Measurements from ENCODE around the gene DICER1.

The DICER1 gene

DNA sequence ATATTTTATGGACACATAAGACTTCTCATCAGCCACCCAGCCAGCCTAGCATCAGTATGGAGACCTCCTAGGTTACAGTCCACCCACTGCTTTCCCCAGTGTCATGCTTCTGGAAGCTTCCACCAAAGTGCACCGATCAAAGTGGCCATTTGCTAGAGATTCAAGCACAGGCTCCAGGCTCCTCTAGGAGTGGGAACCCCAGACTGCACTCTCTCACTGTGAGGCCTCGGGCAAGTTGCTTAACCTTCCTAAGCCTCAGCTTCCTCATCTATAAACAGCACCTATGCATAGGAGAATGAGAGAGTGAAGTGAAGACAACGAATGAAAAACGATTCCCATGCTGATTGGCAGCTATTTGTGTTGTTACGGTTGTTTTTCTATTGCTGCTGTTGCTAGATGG, 94.4 kb downstream of the DICER1 start:
- TF ChIP-seq PAX5 (IDR thresholded peaks at IDR 0.05; ENCODE audit: insufficient read depth, low read length, severe bottlenecking) (no peak), POLR2A (IDR thresholded peaks at IDR 0.05; ENCODE audit: low read depth, low read length) (no peak), POLR2AphosphoS5 (IDR thresholded peaks at IDR 0.05; ENCODE audit: low read depth, low read length) (no peak), TAF1 (IDR thresholded peaks at IDR 0.05; ENCODE audit: low read depth, low read length) (no peak), POU2F2 (IDR thresholded peaks at IDR 0.05; ENCODE audit: low read depth, low read length) (no peak), SPI1 (IDR thresholded peaks at IDR 0.05; ENCODE audit: low read depth, low read length) (no peak)
- no peak for FAIRE-seq
- DNase-seq (ENCODE audit: insufficient read length, low spot score): no peak

DNA sequence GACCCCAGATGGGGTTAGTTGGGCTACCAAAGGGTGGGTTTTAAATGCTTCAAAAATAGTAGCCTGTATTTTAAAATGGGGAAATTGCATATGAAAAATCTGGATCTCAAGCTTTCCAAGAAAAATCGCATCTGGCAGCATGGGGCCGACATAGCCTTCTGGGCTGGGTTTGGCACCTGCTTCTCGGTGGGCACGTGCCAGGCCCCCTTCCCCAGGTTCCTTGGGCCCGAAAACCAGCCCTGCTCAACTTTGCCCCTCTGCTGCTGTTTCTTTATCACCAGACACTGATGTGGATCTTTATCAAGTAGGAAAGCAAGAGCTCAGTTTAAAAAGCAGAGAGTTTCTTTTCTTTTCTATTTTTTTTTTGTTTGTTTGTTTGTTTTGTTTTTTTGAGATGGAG, 95.1 kb downstream of the DICER1 start:
- no peak for TF ChIP-seq TAF1 (IDR thresholded peaks at IDR 0.05; ENCODE audit: low read depth, low read length)
- no peak for TF ChIP-seq PAX5 (IDR thresholded peaks at IDR 0.05; ENCODE audit: insufficient read depth, low read length, severe bottlenecking)
- TF ChIP-seq SPI1 (IDR thresholded peaks at IDR 0.05; ENCODE audit: low read depth, low read length): no peak
- no peak for TF ChIP-seq POLR2AphosphoS5 (IDR thresholded peaks at IDR 0.05; ENCODE audit: low read depth, low read length)
- TF ChIP-seq POU2F2 (IDR thresholded peaks at IDR 0.05; ENCODE audit: low read depth, low read length): no peak
- no peak for TF ChIP-seq POLR2A (IDR thresholded peaks at IDR 0.05; ENCODE audit: low read depth, low read length)
- no peak for FAIRE-seq
- no peak for DNase-seq (ENCODE audit: insufficient read length, low spot score)

DNA sequence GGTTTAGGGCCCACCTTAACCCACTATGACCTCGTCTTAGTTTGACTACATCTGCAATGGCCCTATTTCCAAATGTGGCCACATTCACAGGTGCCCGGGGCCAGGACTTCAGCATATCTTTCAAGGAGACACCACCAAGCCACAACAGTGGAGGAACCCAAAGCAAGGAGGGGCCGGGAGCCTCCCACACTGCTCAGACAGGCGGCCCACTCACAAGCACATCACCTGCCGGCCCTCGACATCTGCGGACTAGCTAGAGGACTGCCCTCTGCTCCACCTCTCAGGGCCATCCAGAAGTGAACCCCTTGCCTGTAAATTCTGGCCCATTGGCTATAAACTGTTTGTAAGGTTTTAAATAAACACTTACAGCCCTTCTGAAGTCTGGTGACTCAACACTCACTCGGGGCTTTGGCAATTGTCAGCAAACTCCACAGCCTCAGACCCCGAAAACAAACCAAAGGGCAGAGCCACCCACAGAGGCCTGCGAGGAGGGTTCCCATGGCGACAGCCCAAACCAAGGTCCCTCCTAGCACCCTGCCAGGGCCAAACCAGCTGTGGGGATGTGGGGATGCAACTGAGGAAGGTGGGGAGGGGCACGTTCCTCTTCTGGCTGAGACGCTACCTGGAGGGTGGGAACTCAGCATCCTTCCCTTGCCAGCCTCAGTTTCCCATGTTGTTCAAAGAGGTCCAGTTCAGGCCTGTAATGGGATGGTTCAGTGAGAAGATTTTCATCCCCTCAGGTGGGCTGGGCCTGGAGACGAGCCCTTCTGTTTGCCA, 95.8 kb downstream of the DICER1 start:
- no peak for TF ChIP-seq TAF1 (IDR thresholded peaks at IDR 0.05; ENCODE audit: low read depth, low read length)
- TF ChIP-seq SPI1 (IDR thresholded peaks at IDR 0.05; ENCODE audit: low read depth, low read length): no peak
- TF ChIP-seq POLR2AphosphoS5 (IDR thresholded peaks at IDR 0.05; ENCODE audit: low read depth, low read length): no peak
- no peak for TF ChIP-seq POLR2A (IDR thresholded peaks at IDR 0.05; ENCODE audit: low read depth, low read length)
- TF ChIP-seq PAX5 (IDR thresholded peaks at IDR 0.05; ENCODE audit: insufficient read depth, low read length, severe bottlenecking): no peak
- no peak for TF ChIP-seq POU2F2 (IDR thresholded peaks at IDR 0.05; ENCODE audit: low read depth, low read length)
- FAIRE-seq (no peak), DNase-seq (ENCODE audit: insufficient read length, low spot score) (no peak)

DNA sequence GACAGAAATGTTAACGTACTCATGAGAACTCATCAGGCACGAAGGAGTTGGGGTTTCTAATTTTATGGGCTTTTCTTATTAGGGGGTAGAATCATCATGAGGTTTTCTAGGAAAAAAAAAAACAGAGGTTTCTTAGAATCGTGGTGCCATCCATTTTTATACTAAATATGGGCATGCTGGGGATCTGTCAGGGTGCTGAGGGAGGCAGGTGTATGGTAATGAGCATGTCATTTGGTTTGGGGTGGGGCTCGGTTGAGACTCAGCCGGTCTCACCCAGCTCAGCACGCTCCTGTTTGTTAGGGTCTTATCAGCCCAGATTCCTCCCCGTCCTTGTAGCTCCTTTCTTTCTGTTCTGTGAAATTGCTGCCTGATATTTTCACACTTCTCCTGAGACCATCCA, 98.2 kb downstream of the DICER1 start:
- no peak for FAIRE-seq
- no peak for DNase-seq (ENCODE audit: insufficient read length, low spot score)
- TF ChIP-seq TAF1 (IDR thresholded peaks at IDR 0.05; ENCODE audit: low read depth, low read length): no peak
- no peak for TF ChIP-seq POLR2AphosphoS5 (IDR thresholded peaks at IDR 0.05; ENCODE audit: low read depth, low read length)
- no peak for TF ChIP-seq POLR2A (IDR thresholded peaks at IDR 0.05; ENCODE audit: low read depth, low read length)
- no peak for TF ChIP-seq SPI1 (IDR thresholded peaks at IDR 0.05; ENCODE audit: low read depth, low read length)
- TF ChIP-seq POU2F2 (IDR thresholded peaks at IDR 0.05; ENCODE audit: low read depth, low read length): no peak
- no peak for TF ChIP-seq PAX5 (IDR thresholded peaks at IDR 0.05; ENCODE audit: insufficient read depth, low read length, severe bottlenecking)

DNA sequence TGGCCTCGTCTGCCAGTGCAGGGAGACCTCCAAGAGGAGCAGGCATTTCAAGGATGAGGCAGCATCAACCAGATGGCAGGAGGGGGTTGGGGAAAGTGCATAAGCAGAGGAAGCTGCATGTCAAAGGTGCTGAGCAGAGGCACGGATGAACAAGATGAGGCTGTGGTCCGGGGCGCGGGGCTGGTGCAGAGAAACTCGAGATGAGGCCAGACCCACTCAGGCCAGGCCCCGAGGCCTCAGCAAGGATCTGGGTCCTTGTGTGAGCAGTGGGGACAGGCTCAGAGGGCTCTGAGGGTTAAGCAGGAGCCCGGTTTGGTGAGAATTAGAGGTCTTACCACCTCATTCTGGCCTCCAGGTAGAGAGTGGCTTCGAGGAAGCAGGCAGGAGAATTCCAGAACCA, 98.8 kb downstream of the DICER1 start:
- DNase-seq (ENCODE audit: insufficient read length, low spot score) (no peak), FAIRE-seq (no peak)
- no peak for TF ChIP-seq POU2F2 (IDR thresholded peaks at IDR 0.05; ENCODE audit: low read depth, low read length)
- TF ChIP-seq SPI1 (IDR thresholded peaks at IDR 0.05; ENCODE audit: low read depth, low read length): no peak
- TF ChIP-seq POLR2A (IDR thresholded peaks at IDR 0.05; ENCODE audit: low read depth, low read length): no peak
- no peak for TF ChIP-seq PAX5 (IDR thresholded peaks at IDR 0.05; ENCODE audit: insufficient read depth, low read length, severe bottlenecking)
- TF ChIP-seq POLR2AphosphoS5 (IDR thresholded peaks at IDR 0.05; ENCODE audit: low read depth, low read length): no peak
- TF ChIP-seq TAF1 (IDR thresholded peaks at IDR 0.05; ENCODE audit: low read depth, low read length): no peak

- no peak for TF ChIP-seq PAX5 (IDR thresholded peaks at IDR 0.05; ENCODE audit: insufficient read depth, low read length, severe bottlenecking)
- TF ChIP-seq POLR2A (IDR thresholded peaks at IDR 0.05; ENCODE audit: low read depth, low read length): no peak
- no peak for TF ChIP-seq SPI1 (IDR thresholded peaks at IDR 0.05; ENCODE audit: low read depth, low read length)
- DNase-seq (ENCODE audit: insufficient read length, low spot score) (no peak), FAIRE-seq (no peak)
Observed at GRCh38 chr14:95057851-95058250, 99.5 kb downstream of the DICER1 start.

DNA sequence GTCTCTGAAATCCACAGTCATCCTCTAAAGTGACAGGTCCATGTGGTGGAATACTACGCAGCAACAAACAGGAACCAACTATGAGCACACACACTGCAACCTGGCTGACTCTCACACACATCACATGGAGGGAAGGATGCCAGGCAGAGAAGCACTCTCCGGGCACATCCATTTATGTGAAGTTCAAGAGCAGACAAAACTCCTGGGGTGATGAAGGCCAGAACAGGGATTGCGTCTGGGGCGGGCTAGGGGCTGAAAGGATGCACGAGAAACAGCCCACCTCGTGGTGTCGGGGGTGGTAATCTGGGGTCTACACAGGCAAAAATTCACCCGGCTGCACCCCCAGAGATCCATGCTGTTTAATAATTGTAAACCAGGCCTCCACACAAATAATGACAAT, 100.2 kb downstream of the DICER1 start:
- TF ChIP-seq SPI1 (IDR thresholded peaks at IDR 0.05; ENCODE audit: low read depth, low read length) (no peak), POLR2AphosphoS5 (IDR thresholded peaks at IDR 0.05; ENCODE audit: low read depth, low read length) (no peak), PAX5 (IDR thresholded peaks at IDR 0.05; ENCODE audit: insufficient read depth, low read length, severe bottlenecking) (no peak), POLR2A (IDR thresholded peaks at IDR 0.05; ENCODE audit: low read depth, low read length) (no peak), POU2F2 (IDR thresholded peaks at IDR 0.05; ENCODE audit: low read depth, low read length) (no peak), TAF1 (IDR thresholded peaks at IDR 0.05; ENCODE audit: low read depth, low read length) (no peak)
- DNase-seq (ENCODE audit: insufficient read length, low spot score): no peak
- no peak for FAIRE-seq

GRCh38 chr14:95056476-95056875, 100.9 kb downstream of the DICER1 start:
- TF ChIP-seq POU2F2 (IDR thresholded peaks at IDR 0.05; ENCODE audit: low read depth, low read length) (no peak), POLR2A (IDR thresholded peaks at IDR 0.05; ENCODE audit: low read depth, low read length) (no peak), SPI1 (IDR thresholded peaks at IDR 0.05; ENCODE audit: low read depth, low read length) (no peak), POLR2AphosphoS5 (IDR thresholded peaks at IDR 0.05; ENCODE audit: low read depth, low read length) (no peak), TAF1 (IDR thresholded peaks at IDR 0.05; ENCODE audit: low read depth, low read length) (no peak), PAX5 (IDR thresholded peaks at IDR 0.05; ENCODE audit: insufficient read depth, low read length, severe bottlenecking) (no peak)
- no peak for FAIRE-seq
- DNase-seq (ENCODE audit: insufficient read length, low spot score): no peak

- no peak for TF ChIP-seq POLR2AphosphoS5 (IDR thresholded peaks at IDR 0.05; ENCODE audit: low read depth, low read length)
- TF ChIP-seq TAF1 (IDR thresholded peaks at IDR 0.05; ENCODE audit: low read depth, low read length): no peak
- no peak for TF ChIP-seq SPI1 (IDR thresholded peaks at IDR 0.05; ENCODE audit: low read depth, low read length)
- no peak for TF ChIP-seq POLR2A (IDR thresholded peaks at IDR 0.05; ENCODE audit: low read depth, low read length)
- no peak for TF ChIP-seq PAX5 (IDR thresholded peaks at IDR 0.05; ENCODE audit: insufficient read depth, low read length, severe bottlenecking)
- no peak for TF ChIP-seq POU2F2 (IDR thresholded peaks at IDR 0.05; ENCODE audit: low read depth, low read length)
- FAIRE-seq: no peak
- DNase-seq (ENCODE audit: insufficient read length, low spot score): no peak
Observed at GRCh38 chr14:95055318-95055717, 102.0 kb downstream of the DICER1 start.

Data from GM12891 (cell line).